ENCODE data around the gene SURF6.
A peak's percentile ranks its signal among the peaks of the same experiment; 100 is the strongest.

The SURF6 gene

GRCh38 chr9:133309608-133310007 lies 26.4 kb downstream of the SURF6 start:
- no peak overlapping the region for H3K18ac ChIP-seq (ENCODE audit: low read length)
- no peak overlapping the region for H3K14ac ChIP-seq (ENCODE audit: low read length)
- H2AFZ ChIP-seq (ENCODE audit: low read length) = no peak overlapping the region
- no peak overlapping the region for H3K4ac ChIP-seq (ENCODE audit: low read length)
- H3K4me3 ChIP-seq (ENCODE audit: low read length in 2 of 2) = no peak overlapping the region
- WGBS, 2 donors (ENCODE audit: extremely low coverage in 2 of 2, insufficient read length in 2 of 2, insufficient replicate concordance in 1 of 2) = no CpG with 5 or more reads among the region's 6 CpGs
- H2BK12ac ChIP-seq (ENCODE audit: low read length) = no peak overlapping the region
- H2BK5ac ChIP-seq (ENCODE audit: low read length) = no peak overlapping the region
- no peak overlapping the region for H2BK120ac ChIP-seq (ENCODE audit: low read depth, low read length)
- no peak overlapping the region for H3K9ac ChIP-seq (ENCODE audit: low read depth, low read length, poor library complexity)
- peaks cover 0 to 7% (median 0%) of the 10 kb centered on the region in 3 experiments for H3K27me3 ChIP-seq (ENCODE audit: control insufficient read depth in 3 of 3, insufficient read depth in 3 of 3, low read depth in 1 of 3, low read length in 3 of 3)
- no peak for DNase-seq (ENCODE audit: low spot score)
- no peak overlapping the region for H3K4me2 ChIP-seq (ENCODE audit: insufficient read depth, low read length, poor library complexity, severe bottlenecking)
- H3K79me1 ChIP-seq (ENCODE audit: low read depth, low read length) = no peaks in the 10 kb centered on the region
- no peak overlapping the region for H3K23ac ChIP-seq (ENCODE audit: low read depth, low read length, poor library complexity)
- H4K91ac ChIP-seq (ENCODE audit: low read depth, low read length, poor library complexity) = no peak overlapping the region
- H3K27ac ChIP-seq (replicated peaks; ENCODE audit: low read length) = no peak overlapping the region
- no peaks in the 10 kb centered on the region for H3K36me3 ChIP-seq (replicated peaks in 1 of 2; ENCODE audit: control insufficient read depth in 2 of 2, insufficient read depth in 2 of 2, low read length in 2 of 2)
- no peak overlapping the region for H4K8ac ChIP-seq (ENCODE audit: low read depth, low read length)
- H2BK15ac ChIP-seq (ENCODE audit: low read length) = no peak overlapping the region
- H2AK5ac ChIP-seq (ENCODE audit: low read depth, low read length) = no peak overlapping the region
- no peaks in the 10 kb centered on the region for H3K4me1 ChIP-seq (ENCODE audit: control insufficient read depth in 2 of 2, insufficient read depth in 1 of 2, low read depth in 1 of 2, low read length in 2 of 2)
- H3K9me3 ChIP-seq (replicated peaks in 1 of 2; ENCODE audit: control insufficient read depth in 2 of 2, insufficient read depth in 1 of 2, low read depth in 1 of 2, low read length in 2 of 2) = peaks cover 2 to 3% of the 10 kb centered on the region in 2 donors

- Histone ChIP-seq H3K79me1 (ENCODE audit: low read depth, low read length) (no peaks in the 10 kb centered on the region), H3K14ac (ENCODE audit: low read length) (no peak overlapping the region), H4K8ac (ENCODE audit: low read depth, low read length) (no peak overlapping the region), H3K9ac (ENCODE audit: low read depth, low read length, poor library complexity) (no peak overlapping the region), H3K4ac (ENCODE audit: low read length) (no peak overlapping the region), H2BK15ac (ENCODE audit: low read length) (no peak overlapping the region), H2BK5ac (ENCODE audit: low read length) (no peak overlapping the region), H2AFZ (ENCODE audit: low read length) (no peak overlapping the region), H3K4me3 (ENCODE audit: low read length in 2 of 2) (no peak overlapping the region), H3K36me3 (replicated peaks in 1 of 2; ENCODE audit: control insufficient read depth in 2 of 2, insufficient read depth in 2 of 2, low read length in 2 of 2) (no peaks in the 10 kb centered on the region), H3K4me2 (ENCODE audit: insufficient read depth, low read length, poor library complexity, severe bottlenecking) (no peak overlapping the region), H3K23ac (ENCODE audit: low read depth, low read length, poor library complexity) (no peak overlapping the region), H2BK120ac (ENCODE audit: low read depth, low read length) (no peak overlapping the region), H3K18ac (ENCODE audit: low read length) (no peak overlapping the region), H2AK5ac (ENCODE audit: low read depth, low read length) (no peak overlapping the region), H3K27ac (replicated peaks; ENCODE audit: low read length) (no peak overlapping the region), H3K9me3 (replicated peaks in 1 of 2; ENCODE audit: control insufficient read depth in 2 of 2, insufficient read depth in 1 of 2, low read depth in 1 of 2, low read length in 2 of 2) (peaks cover 2 to 3% of the 10 kb centered on the region in 2 donors), H3K4me1 (ENCODE audit: control insufficient read depth in 2 of 2, insufficient read depth in 1 of 2, low read depth in 1 of 2, low read length in 2 of 2) (peaks cover 0 to 1% of the 10 kb centered on the region in 2 donors), H4K91ac (ENCODE audit: low read depth, low read length, poor library complexity) (no peak overlapping the region), H3K27me3 (ENCODE audit: control insufficient read depth in 3 of 3, insufficient read depth in 3 of 3, low read depth in 1 of 3, low read length in 3 of 3) (peaks cover 0 to 13% (median 0%) of the 10 kb centered on the region in 3 experiments), H2BK12ac (ENCODE audit: low read length) (no peak overlapping the region)
- WGBS, 2 donors (ENCODE audit: extremely low coverage in 2 of 2, insufficient read length in 2 of 2, insufficient replicate concordance in 1 of 2) = no CpG with 5 or more reads among the region's 16 CpGs
- no peak for DNase-seq (ENCODE audit: low spot score)
These were observed 28.7 kb downstream of the SURF6 start for GRCh38 chr9:133307301-133307700.

- Histone ChIP-seq H3K4me2 (ENCODE audit: insufficient read depth, low read length, poor library complexity, severe bottlenecking) (no peak overlapping the region), H3K79me1 (ENCODE audit: low read depth, low read length) (no peaks in the 10 kb centered on the region)
- WGBS, 2 donors (ENCODE audit: extremely low coverage in 2 of 2, insufficient read length in 2 of 2, insufficient replicate concordance in 1 of 2) = no CpG with 5 or more reads among the region's 31 CpGs
These were observed 29.5 kb downstream of the SURF6 start for GRCh38 chr9:133306242-133307204.

GRCh38 chr9:133305731-133306130 lies 30.3 kb downstream of the SURF6 start:
- no peak overlapping the region for H2BK12ac ChIP-seq (ENCODE audit: low read length)
- H3K14ac ChIP-seq (ENCODE audit: low read length) = no peak overlapping the region
- no CpG with 5 or more reads among the region's 23 CpGs for WGBS, 2 donors (ENCODE audit: extremely low coverage in 2 of 2, insufficient read length in 2 of 2, insufficient replicate concordance in 1 of 2)
- H3K27me3 ChIP-seq (ENCODE audit: control insufficient read depth in 3 of 3, insufficient read depth in 3 of 3, low read depth in 1 of 3, low read length in 3 of 3) = peaks cover 0 to 21% (median 2%) of the 10 kb centered on the region in 3 experiments
- H3K79me1 ChIP-seq (ENCODE audit: low read depth, low read length) = no peaks in the 10 kb centered on the region
- no peak overlapping the region for H3K9ac ChIP-seq (ENCODE audit: low read depth, low read length, poor library complexity)
- no peak overlapping the region for H4K8ac ChIP-seq (ENCODE audit: low read depth, low read length)
- no peak overlapping the region for H3K4me2 ChIP-seq (ENCODE audit: insufficient read depth, low read length, poor library complexity, severe bottlenecking)
- no peak overlapping the region for H3K27ac ChIP-seq (replicated peaks; ENCODE audit: low read length)
- no peak overlapping the region for H4K91ac ChIP-seq (ENCODE audit: low read depth, low read length, poor library complexity)
- H3K4me3 ChIP-seq (ENCODE audit: low read length in 2 of 2) = no peak overlapping the region
- peaks cover 2 to 5% of the 10 kb centered on the region in 2 donors for H3K9me3 ChIP-seq (replicated peaks in 1 of 2; ENCODE audit: control insufficient read depth in 2 of 2, insufficient read depth in 1 of 2, low read depth in 1 of 2, low read length in 2 of 2)
- H3K4me1 ChIP-seq (ENCODE audit: control insufficient read depth in 2 of 2, insufficient read depth in 1 of 2, low read depth in 1 of 2, low read length in 2 of 2) = peaks cover 0 to 1% of the 10 kb centered on the region in 2 donors
- H3K4ac ChIP-seq (ENCODE audit: low read length) = no peak overlapping the region
- no peak overlapping the region for H2BK5ac ChIP-seq (ENCODE audit: low read length)
- no peak overlapping the region for H2AK5ac ChIP-seq (ENCODE audit: low read depth, low read length)
- peak overlapping the region; percentile 72 for H2AFZ ChIP-seq (ENCODE audit: low read length)
- no peaks in the 10 kb centered on the region for H3K36me3 ChIP-seq (replicated peaks in 1 of 2; ENCODE audit: control insufficient read depth in 2 of 2, insufficient read depth in 2 of 2, low read length in 2 of 2)
- no peak for DNase-seq (ENCODE audit: low spot score)
- no peak overlapping the region for H2BK120ac ChIP-seq (ENCODE audit: low read depth, low read length)
- no peak overlapping the region for H2BK15ac ChIP-seq (ENCODE audit: low read length)
- no peak overlapping the region for H3K23ac ChIP-seq (ENCODE audit: low read depth, low read length, poor library complexity)
- H3K18ac ChIP-seq (ENCODE audit: low read length) = no peak overlapping the region

More at GRCh38 chr9:133306242-133307204, 29.5 kb downstream of the SURF6 start:
- H3K9ac ChIP-seq (ENCODE audit: low read depth, low read length, poor library complexity) = peak overlapping the region; percentile 7
- peak overlapping the region; percentile 27 for H2AK5ac ChIP-seq (ENCODE audit: low read depth, low read length)
- no peak overlapping the region for H3K14ac ChIP-seq (ENCODE audit: low read length)
- no peak overlapping the region for H2BK5ac ChIP-seq (ENCODE audit: low read length)
- H2BK120ac ChIP-seq (ENCODE audit: low read depth, low read length) = no peak overlapping the region
- peaks cover 0 to 1% of the 10 kb centered on the region in 2 donors for H3K4me1 ChIP-seq (ENCODE audit: control insufficient read depth in 2 of 2, insufficient read depth in 1 of 2, low read depth in 1 of 2, low read length in 2 of 2)
- H2BK12ac ChIP-seq (ENCODE audit: low read length) = no peak overlapping the region
- H3K18ac ChIP-seq (ENCODE audit: low read length) = no peak overlapping the region
- H3K36me3 ChIP-seq (replicated peaks in 1 of 2; ENCODE audit: control insufficient read depth in 2 of 2, insufficient read depth in 2 of 2, low read length in 2 of 2) = no peaks in the 10 kb centered on the region
- H2BK15ac ChIP-seq (ENCODE audit: low read length) = no peak overlapping the region
- H3K9me3 ChIP-seq (replicated peaks in 1 of 2; ENCODE audit: control insufficient read depth in 2 of 2, insufficient read depth in 1 of 2, low read depth in 1 of 2, low read length in 2 of 2) = peaks cover 2 to 3% of the 10 kb centered on the region in 2 donors
- H2AFZ ChIP-seq (ENCODE audit: low read length) = peak overlapping the region; percentile 72
- peak overlapping the region in 1 of 2 donors; percentile 18 for H3K4me3 ChIP-seq (ENCODE audit: low read length in 2 of 2)
- H3K27ac ChIP-seq (replicated peaks; ENCODE audit: low read length) = no peak overlapping the region
- no peak overlapping the region for H4K91ac ChIP-seq (ENCODE audit: low read depth, low read length, poor library complexity)
- H4K8ac ChIP-seq (ENCODE audit: low read depth, low read length) = no peak overlapping the region
- no peak overlapping the region for H3K23ac ChIP-seq (ENCODE audit: low read depth, low read length, poor library complexity)
- no peak for DNase-seq (ENCODE audit: low spot score)
- peaks cover 0 to 21% (median 0%) of the 10 kb centered on the region in 3 experiments for H3K27me3 ChIP-seq (ENCODE audit: control insufficient read depth in 3 of 3, insufficient read depth in 3 of 3, low read depth in 1 of 3, low read length in 3 of 3)
- no peak overlapping the region for H3K4ac ChIP-seq (ENCODE audit: low read length)

Data from neuronal stem cell (in vitro differentiated cells).